ENCODE measurements around the gene KLRG1. TPM values are rescaled to one million over a fixed set of nuclear protein-coding genes. Genes with fewer than 3 reads are reported as not detected.

The KLRG1 gene
- total and polyA plus RNA-seq, 2 donors (not counting 1 experiment from before 2014, with no cell fraction given), result 3.7 to 3.9 TPM

DNA sequence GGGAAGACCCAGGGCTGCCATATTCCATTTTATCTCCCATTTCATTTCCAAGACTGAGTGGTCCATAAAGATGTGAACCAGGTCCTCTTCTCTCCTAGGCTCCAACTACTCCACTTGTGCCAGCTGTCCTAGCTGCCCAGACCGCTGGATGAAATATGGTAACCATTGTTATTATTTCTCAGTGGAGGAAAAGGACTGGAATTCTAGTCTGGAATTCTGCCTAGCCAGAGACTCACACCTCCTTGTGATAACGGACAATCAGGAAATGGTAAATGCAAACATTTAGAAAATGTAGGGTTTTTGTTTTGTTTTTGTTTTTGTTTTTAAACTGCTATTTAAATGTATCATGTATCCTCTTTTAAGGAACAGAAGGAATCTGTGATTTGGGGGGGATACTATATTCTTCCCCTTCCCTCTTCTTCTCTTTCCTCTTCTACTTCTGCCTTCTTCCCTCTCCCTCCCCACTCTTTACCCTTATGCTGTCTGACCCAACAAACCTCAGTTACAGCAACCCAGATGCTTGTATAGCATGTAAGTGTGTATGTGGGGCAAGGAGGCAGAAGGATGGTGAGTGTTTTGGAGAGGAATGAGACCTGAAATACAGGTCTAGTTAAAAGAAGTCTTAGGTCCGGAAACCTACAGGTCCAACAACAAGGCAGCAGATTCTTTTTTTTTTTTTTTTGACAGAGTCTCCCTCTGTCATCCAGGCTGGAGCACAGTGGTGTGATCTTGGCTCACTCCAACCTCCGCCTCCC lies 5.9 kb downstream of the KLRG1 start:
- H3K9me3 Mint-ChIP-seq (ENCODE audit: insufficient read depth), result no peaks in the 10 kb centered on the region
- TF ChIP-seq EZH2 (IDR thresholded peaks at IDR 0.05; ENCODE audit: borderline replicate concordance, insufficient read depth, low read depth, low read length, poor library complexity, severe bottlenecking), result no peak
- TF ChIP-seq, protein P1, sequence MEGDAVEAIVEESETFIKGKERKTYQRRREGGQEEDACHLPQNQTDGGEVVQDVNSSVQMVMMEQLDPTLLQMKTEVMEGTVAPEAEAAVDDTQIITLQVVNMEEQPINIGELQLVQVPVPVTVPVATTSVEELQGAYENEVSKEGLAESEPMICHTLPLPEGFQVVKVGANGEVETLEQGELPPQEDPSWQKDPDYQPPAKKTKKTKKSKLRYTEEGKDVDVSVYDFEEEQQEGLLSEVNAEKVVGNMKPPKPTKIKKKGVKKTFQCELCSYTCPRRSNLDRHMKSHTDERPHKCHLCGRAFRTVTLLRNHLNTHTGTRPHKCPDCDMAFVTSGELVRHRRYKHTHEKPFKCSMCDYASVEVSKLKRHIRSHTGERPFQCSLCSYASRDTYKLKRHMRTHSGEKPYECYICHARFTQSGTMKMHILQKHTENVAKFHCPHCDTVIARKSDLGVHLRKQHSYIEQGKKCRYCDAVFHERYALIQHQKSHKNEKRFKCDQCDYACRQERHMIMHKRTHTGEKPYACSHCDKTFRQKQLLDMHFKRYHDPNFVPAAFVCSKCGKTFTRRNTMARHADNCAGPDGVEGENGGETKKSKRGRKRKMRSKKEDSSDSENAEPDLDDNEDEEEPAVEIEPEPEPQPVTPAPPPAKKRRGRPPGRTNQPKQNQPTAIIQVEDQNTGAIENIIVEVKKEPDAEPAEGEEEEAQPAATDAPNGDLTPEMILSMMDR (IDR thresholded peaks at IDR 0.05), result no peak
- no peaks in the 10 kb centered on the region for H3K27me3 ChIP-seq (replicated peaks in 1 of 4; ENCODE audit: control extremely low read depth in 1 of 4, control insufficient read depth in 3 of 4, insufficient read depth in 4 of 4, low read length in 3 of 4)
- ChIA-PET POLR2A (no interaction called here), CTCF (no interaction called here)
- H3K9ac ChIP-seq (ENCODE audit: low read length), result no peak overlapping the region
- H3K79me2 ChIP-seq (ENCODE audit: control insufficient read depth, insufficient read depth, low read length), result no peaks in the 10 kb centered on the region
- H3K4me2 ChIP-seq (replicated peaks; ENCODE audit: low read depth, low read length, poor library complexity, severe bottlenecking), result no peak overlapping the region
- no peak overlapping the region for H3K27ac Mint-ChIP-seq
- ATAC-seq (ENCODE audit: low read depth), result no peak
- intact Hi-C loops (cut with micrococcal nuclease), result no loop called here
- H3K4me1 Mint-ChIP-seq, result no peaks in the 10 kb centered on the region
- H3K4me1 ChIP-seq (ENCODE audit: control insufficient read depth in 2 of 2, insufficient read depth in 2 of 2, low read length in 2 of 2), result no peaks in the 10 kb centered on the region
- no peak overlapping the region for H2AFZ ChIP-seq (ENCODE audit: insufficient read depth, low read depth, low read length, poor library complexity, severe bottlenecking)
- H3K27ac ChIP-seq (ENCODE audit: low read length in 2 of 2), result no peak overlapping the region
- no peak overlapping the region for H3K4me3 Mint-ChIP-seq
- H3K9me3 ChIP-seq (ENCODE audit: control extremely low read depth in 1 of 3, control insufficient read depth in 2 of 3, insufficient read depth in 1 of 3, low read length in 2 of 3), result no peaks in the 10 kb centered on the region
- H3K27me3 Mint-ChIP-seq, result no peaks in the 10 kb centered on the region
- no peak overlapping the region for H3K4me3 ChIP-seq (ENCODE audit: control extremely low read depth in 1 of 5, extremely low read depth in 1 of 5, insufficient read depth in 1 of 5, low read depth in 2 of 5, low read length in 4 of 5)
- no peaks in the 10 kb centered on the region for H3K36me3 ChIP-seq (replicated peaks in 1 of 2; ENCODE audit: control extremely low read depth in 1 of 2, control insufficient read depth in 1 of 2, extremely low read depth in 1 of 2, insufficient read depth in 2 of 2, low read length in 1 of 2)
- 100% methylated on average over 1 of the region's 4 CpGs for WGBS (ENCODE audit: insufficient coverage)
- no peaks in the 10 kb centered on the region for H4K20me1 ChIP-seq (ENCODE audit: control insufficient read depth, insufficient read depth, low read length, poor library complexity, severe bottlenecking)
- no peak for DNase-seq

DNA sequence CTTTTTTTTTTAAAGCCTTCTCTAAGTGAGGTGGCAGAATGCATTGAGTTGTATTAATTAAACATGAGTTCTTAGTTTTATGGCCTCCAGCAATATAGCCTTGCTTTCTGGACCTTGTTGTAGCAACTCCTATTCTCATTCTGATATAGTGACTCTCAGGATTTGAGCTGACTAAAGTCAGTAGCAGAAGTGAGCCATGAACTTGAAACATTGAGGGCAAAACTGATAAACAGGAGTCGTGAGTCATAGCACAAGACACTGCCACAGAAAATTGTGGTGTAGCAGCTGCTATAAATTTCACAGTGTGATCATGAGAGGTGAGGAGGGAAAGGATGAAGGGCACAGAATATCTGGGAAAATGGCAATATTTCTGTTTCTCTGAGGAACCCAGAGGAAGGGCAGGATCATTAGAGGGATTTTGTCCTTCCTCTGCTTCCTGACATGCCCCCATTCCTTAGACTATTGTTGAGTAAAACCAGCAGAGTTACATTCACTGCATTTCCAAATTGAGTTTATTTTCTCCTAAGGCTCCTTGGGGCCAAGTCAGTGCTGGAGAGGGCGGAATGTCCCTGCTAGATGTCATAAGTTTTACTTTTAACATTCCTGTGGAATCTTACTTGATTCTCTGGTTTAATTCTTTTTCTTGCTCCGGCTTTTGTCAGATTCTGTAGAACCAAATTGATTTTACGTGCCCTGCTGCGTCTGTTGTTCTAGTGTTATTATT lies 7.5 kb downstream of the KLRG1 start:
- H4K20me1 ChIP-seq (ENCODE audit: control insufficient read depth, insufficient read depth, low read length, poor library complexity, severe bottlenecking), result no peaks in the 10 kb centered on the region
- H3K4me3 ChIP-seq (ENCODE audit: control extremely low read depth in 1 of 5, extremely low read depth in 1 of 5, insufficient read depth in 1 of 5, low read depth in 2 of 5, low read length in 4 of 5), result no peak overlapping the region
- no peaks in the 10 kb centered on the region for H3K9me3 ChIP-seq (ENCODE audit: control extremely low read depth in 1 of 3, control insufficient read depth in 2 of 3, insufficient read depth in 1 of 3, low read length in 2 of 3)
- no peaks in the 10 kb centered on the region for H3K4me1 ChIP-seq (ENCODE audit: control insufficient read depth in 2 of 2, insufficient read depth in 2 of 2, low read length in 2 of 2)
- ChIA-PET POLR2A (no interaction called here), CTCF (no interaction called here)
- no peak overlapping the region for H3K4me2 ChIP-seq (replicated peaks; ENCODE audit: low read depth, low read length, poor library complexity, severe bottlenecking)
- WGBS (ENCODE audit: insufficient coverage), result 79% methylated on average over 2 of the region's 5 CpGs
- Mint-ChIP-seq H3K9me3 (ENCODE audit: insufficient read depth) (no peaks in the 10 kb centered on the region), H3K27ac (no peak overlapping the region), H3K27me3 (no peaks in the 10 kb centered on the region), H3K4me3 (no peak overlapping the region), H3K4me1 (no peaks in the 10 kb centered on the region)
- H2AFZ ChIP-seq (ENCODE audit: insufficient read depth, low read depth, low read length, poor library complexity, severe bottlenecking), result no peak overlapping the region
- intact Hi-C loops (cut with micrococcal nuclease), result no loop called here
- DNase-seq (no peak), ATAC-seq (ENCODE audit: low read depth) (no peak)
- TF ChIP-seq, protein P1 (IDR thresholded peaks at IDR 0.05), result no peak
- TF ChIP-seq EZH2 (IDR thresholded peaks at IDR 0.05; ENCODE audit: borderline replicate concordance, insufficient read depth, low read depth, low read length, poor library complexity, severe bottlenecking), result no peak
- no peaks in the 10 kb centered on the region for H3K36me3 ChIP-seq (replicated peaks in 1 of 2; ENCODE audit: control extremely low read depth in 1 of 2, control insufficient read depth in 1 of 2, extremely low read depth in 1 of 2, insufficient read depth in 2 of 2, low read length in 1 of 2)
- H3K9ac ChIP-seq (ENCODE audit: low read length), result no peak overlapping the region
- H3K27me3 ChIP-seq (replicated peaks in 1 of 4; ENCODE audit: control extremely low read depth in 1 of 4, control insufficient read depth in 3 of 4, insufficient read depth in 4 of 4, low read length in 3 of 4), result no peaks in the 10 kb centered on the region
- no peaks in the 10 kb centered on the region for H3K79me2 ChIP-seq (ENCODE audit: control insufficient read depth, insufficient read depth, low read length)
- H3K27ac ChIP-seq (ENCODE audit: low read length in 2 of 2), result no peak overlapping the region
